ENCODE data around the gene NDC1.

NDC1 gene

GRCh38 chr1:53718443-53718842, 119.7 kb downstream of the NDC1 start:
- H3K27ac ChIP-seq, result no peak overlapping the region
- TF ChIP-seq CTCF (IDR thresholded peaks at IDR 0.05) (no peak), ZFX (IDR thresholded peaks at IDR 0.05; ENCODE audit: borderline replicate concordance) (no peak)

GRCh38 chr1:53717025-53717804, 120.9 kb downstream of the NDC1 start:
- TF ChIP-seq ZFX (IDR thresholded peaks at IDR 0.05; ENCODE audit: borderline replicate concordance), result no peak
- TF ChIP-seq CTCF (IDR thresholded peaks at IDR 0.05), result no peak
- H3K27ac ChIP-seq, result no peak overlapping the region

GRCh38 chr1:53716150-53716549, 121.9 kb downstream of the NDC1 start:
- H3K27ac ChIP-seq, result no peak overlapping the region
- TF ChIP-seq CTCF (IDR thresholded peaks at IDR 0.05) (no peak), ZFX (IDR thresholded peaks at IDR 0.05; ENCODE audit: borderline replicate concordance) (no peak)

- no peak for TF ChIP-seq ZFX (IDR thresholded peaks at IDR 0.05; ENCODE audit: borderline replicate concordance)
- TF ChIP-seq CTCF (IDR thresholded peaks at IDR 0.05), result peak; percentile 78
- H3K27ac ChIP-seq, result no peak overlapping the region
Measured at GRCh38 chr1:53715478-53715877, 122.6 kb downstream of the NDC1 start.
